HG02938 (cell line): ENCODE data around the gene PANK4.

ENCODE experiments used
- ATAC-seq: cut with Tn5 transposase; IDR thresholded peaks from one replicate; pipeline ENCODE4 v1.9.1; 2021; ENCODE audit warnings: mild to moderate bottlenecking, moderate library complexity; ENCODE audit not compliant: unreplicated experiment

PANK4 gene

GRCh38 chr1:2530513-2531361, 4.3 kb upstream of the PANK4 start:
- no peak for ATAC-seq

- ATAC-seq, result no peak
Measured at GRCh38 chr1:2529784-2530512, 3.6 kb upstream of the PANK4 start, which contains the start of gene HES5. Gene HES5, minus strand, starts transcription at chr1:2530263. Its CDS starts 99 bp downstream, at chr1:2530164.

- ATAC-seq, result no peak
Measured at GRCh38 chr1:2528966-2529783, 2.8 kb upstream of the PANK4 start.

- no peak for ATAC-seq
Measured at GRCh38 chr1:2528611-2528965, 2.2 kb upstream of the PANK4 start.

GRCh38 chr1:2528016-2528415, 1.6 kb upstream of the PANK4 start:
- ATAC-seq, result no peak

- ATAC-seq, result no peak
Measured at GRCh38 chr1:2527556-2527860, 1.1 kb upstream of the PANK4 start.

GRCh38 chr1:2526824-2527555, 594 bp upstream of the PANK4 start:
- ATAC-seq, result peak; percentile 33

- no peak for ATAC-seq
Measured at GRCh38 chr1:2525572-2525919, 850 bp downstream of the PANK4 start.

GRCh38 chr1:2523891-2524609, 2.3 kb downstream of the PANK4 start:
- no peak for ATAC-seq

- ATAC-seq, result no peak
Measured at GRCh38 chr1:2523191-2523890, 3.1 kb downstream of the PANK4 start.

- ATAC-seq, result no peak
Measured at GRCh38 chr1:2522230-2522629, 4.2 kb downstream of the PANK4 start.

GRCh38 chr1:2520806-2521205, 5.6 kb downstream of the PANK4 start:
- ATAC-seq, result no peak

GRCh38 chr1:2520206-2520605, 6.2 kb downstream of the PANK4 start:
- no peak for ATAC-seq

GRCh38 chr1:2519729-2520128, 6.7 kb downstream of the PANK4 start:
- no peak for ATAC-seq

GRCh38 chr1:2519029-2519685, 7.2 kb downstream of the PANK4 start:
- no peak for ATAC-seq

- ATAC-seq, result no peak
Measured at GRCh38 chr1:2518528-2518927, 7.9 kb downstream of the PANK4 start.

GRCh38 chr1:2517966-2518365, 8.4 kb downstream of the PANK4 start:
- no peak for ATAC-seq

- ATAC-seq, result no peak
Measured at GRCh38 chr1:2516946-2517345, 9.4 kb downstream of the PANK4 start.

- no peak for ATAC-seq
Measured at GRCh38 chr1:2516124-2516523, 10.3 kb downstream of the PANK4 start.
